ENCODE data around the gene KATNB1. TPM values are rescaled to one million over a fixed set of nuclear protein-coding genes. Genes with fewer than 3 reads are reported as not detected.

Gene KATNB1
- total RNA-seq, 1 experiment from 2014 or later: 30.6 TPM

- TF ChIP-seq, protein P1, sequence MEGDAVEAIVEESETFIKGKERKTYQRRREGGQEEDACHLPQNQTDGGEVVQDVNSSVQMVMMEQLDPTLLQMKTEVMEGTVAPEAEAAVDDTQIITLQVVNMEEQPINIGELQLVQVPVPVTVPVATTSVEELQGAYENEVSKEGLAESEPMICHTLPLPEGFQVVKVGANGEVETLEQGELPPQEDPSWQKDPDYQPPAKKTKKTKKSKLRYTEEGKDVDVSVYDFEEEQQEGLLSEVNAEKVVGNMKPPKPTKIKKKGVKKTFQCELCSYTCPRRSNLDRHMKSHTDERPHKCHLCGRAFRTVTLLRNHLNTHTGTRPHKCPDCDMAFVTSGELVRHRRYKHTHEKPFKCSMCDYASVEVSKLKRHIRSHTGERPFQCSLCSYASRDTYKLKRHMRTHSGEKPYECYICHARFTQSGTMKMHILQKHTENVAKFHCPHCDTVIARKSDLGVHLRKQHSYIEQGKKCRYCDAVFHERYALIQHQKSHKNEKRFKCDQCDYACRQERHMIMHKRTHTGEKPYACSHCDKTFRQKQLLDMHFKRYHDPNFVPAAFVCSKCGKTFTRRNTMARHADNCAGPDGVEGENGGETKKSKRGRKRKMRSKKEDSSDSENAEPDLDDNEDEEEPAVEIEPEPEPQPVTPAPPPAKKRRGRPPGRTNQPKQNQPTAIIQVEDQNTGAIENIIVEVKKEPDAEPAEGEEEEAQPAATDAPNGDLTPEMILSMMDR (IDR thresholded peaks at IDR 0.05; ENCODE audit: unreplicated experiment): no peak
- no peak overlapping the region for H3K27ac Mint-ChIP-seq (ENCODE audit: low read depth, unreplicated experiment)
- no TSS peak for BruUV-seq (replicated peaks)
- no peak overlapping the region for H3K4me3 Mint-ChIP-seq (ENCODE audit: unreplicated experiment)
- no peaks in the 10 kb centered on the region for H3K27me3 Mint-ChIP-seq (ENCODE audit: insufficient read depth, unreplicated experiment)
- no peaks in the 10 kb centered on the region for H3K9me3 Mint-ChIP-seq (ENCODE audit: unreplicated experiment)
- no peak for DNase-seq (ENCODE audit: unreplicated experiment)
- H3K36me3 Mint-ChIP-seq (ENCODE audit: insufficient read depth, unreplicated experiment): peaks cover 11% of the 10 kb centered on the region
- H3K4me1 Mint-ChIP-seq (ENCODE audit: insufficient read depth, unreplicated experiment): no peaks in the 10 kb centered on the region
- POLR2A ChIA-PET: interaction anchor here (0.7 to 2.1 kb wide), 3 partner anchors 20 to 109 kb away, joined by 3 to 10 read pairs (median 5); partner anchors contain the start of gene KATNB1
- intact Hi-C loops (cut with micrococcal nuclease): loop anchor here (5.0 kb wide), 1 partner anchor 46 kb away; the partner anchor contains the start of gene KIFC3
- CTCF ChIA-PET: interaction anchor here (0.6 to 7.9 kb wide), 27 partner anchors 7 to 375 kb away, joined by 3 to 109 read pairs (median 3); a partner anchor contains a TSS
Measured at GRCh38 chr16:57755726-57756423, 20.3 kb downstream of the KATNB1 start.

DNA sequence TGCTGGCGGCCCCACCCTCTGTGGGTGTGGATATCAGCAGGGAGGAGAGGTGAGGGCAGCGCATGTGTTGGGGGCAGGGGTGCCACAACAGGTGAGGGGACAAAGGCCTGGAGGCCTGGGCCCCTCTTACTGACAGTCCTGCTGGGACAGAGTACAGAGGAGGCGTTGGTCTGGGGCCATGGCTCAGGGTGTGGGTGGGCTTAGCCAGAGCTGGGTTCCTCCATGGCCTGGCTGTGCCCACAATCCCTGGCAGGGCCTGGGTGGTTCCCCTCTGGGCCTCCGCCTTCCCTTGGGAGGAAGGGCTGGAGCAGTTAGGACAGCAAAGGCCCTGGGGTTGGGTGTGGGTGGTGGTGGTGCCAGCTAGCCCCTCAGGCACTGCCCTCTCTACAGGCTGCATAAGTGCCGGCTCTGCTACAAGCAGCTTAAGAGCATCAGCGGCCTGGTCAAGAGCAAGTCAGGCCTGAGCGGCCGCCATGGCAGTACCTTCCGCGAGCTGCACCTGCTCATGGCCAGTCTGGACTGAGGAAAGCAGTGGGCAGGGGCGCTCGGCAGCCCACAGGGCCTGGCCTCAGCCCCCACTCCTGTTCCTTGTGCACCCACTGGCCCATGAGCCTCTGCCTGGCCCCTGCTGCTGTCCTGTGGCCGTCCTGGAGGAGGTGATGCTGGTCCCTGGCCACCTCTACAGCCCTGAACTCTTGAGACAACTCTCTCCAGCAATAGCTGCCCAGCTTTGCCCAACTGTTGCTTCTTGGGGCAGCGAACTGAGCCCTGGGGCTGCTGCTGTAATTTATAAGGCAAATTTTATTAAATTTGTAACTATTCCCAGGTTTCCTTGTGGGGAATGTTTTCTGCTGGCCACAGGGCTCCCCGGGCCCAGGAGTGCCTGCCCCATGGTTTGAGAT is 21.1 kb downstream of the KATNB1 start:
- H3K4me1 Mint-ChIP-seq (ENCODE audit: insufficient read depth, unreplicated experiment): no peaks in the 10 kb centered on the region

DNA sequence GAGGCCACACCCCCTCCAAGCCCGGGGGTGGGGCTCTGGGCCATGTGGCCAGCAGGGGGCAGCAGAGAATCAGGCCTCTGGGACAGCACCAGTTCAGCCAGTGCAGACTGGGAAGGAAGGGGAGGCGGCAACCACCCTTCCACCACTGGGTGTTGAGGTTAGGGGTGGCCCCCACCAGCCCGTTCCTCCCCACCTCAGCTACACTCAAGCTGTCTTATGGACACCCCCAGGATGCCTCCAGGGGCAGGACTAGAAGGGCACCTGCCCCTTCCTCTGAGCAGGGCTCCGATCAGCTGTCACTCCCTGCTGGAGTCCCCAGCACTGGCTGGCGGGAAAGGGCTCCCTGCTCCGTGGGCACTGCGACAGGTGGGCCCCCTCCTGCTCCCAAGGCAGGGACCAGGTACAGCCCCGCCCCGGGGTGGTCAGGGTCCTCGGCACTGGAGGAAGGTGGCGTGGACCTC is 21.8 kb downstream of the KATNB1 start:
- no peak overlapping the region for H3K4me3 Mint-ChIP-seq (ENCODE audit: unreplicated experiment)
- no peak overlapping the region for H3K27ac Mint-ChIP-seq (ENCODE audit: low read depth, unreplicated experiment)

More for the DNA sequence above, 21.1 kb downstream of the KATNB1 start:
- no peak overlapping the region for H3K27ac Mint-ChIP-seq (ENCODE audit: low read depth, unreplicated experiment)
- no peak for DNase-seq (ENCODE audit: unreplicated experiment)
- H3K27me3 Mint-ChIP-seq (ENCODE audit: insufficient read depth, unreplicated experiment): no peaks in the 10 kb centered on the region
- H3K4me3 Mint-ChIP-seq (ENCODE audit: unreplicated experiment): no peak overlapping the region
- POLR2A ChIA-PET: interaction anchor here (0.7 to 2.1 kb wide), 5 partner anchors 21 to 110 kb away, joined by 3 to 10 read pairs (median 3); partner anchors contain the start of gene KATNB1
- TF ChIP-seq, protein P1 (IDR thresholded peaks at IDR 0.05; ENCODE audit: unreplicated experiment): no peak
- no TSS peak for BruUV-seq (replicated peaks)
- CTCF ChIA-PET: interaction anchor here (0.5 to 7.9 kb wide), 41 partner anchors 8 to 650 kb away, joined by 3 to 109 read pairs (median 3); a partner anchor contains a TSS
- intact Hi-C loops (cut with micrococcal nuclease): loop anchor here (1.0 to 5.0 kb wide), 4 partner anchors 46 to 244 kb away; partner anchors contain the start of genes KIFC3 and ZNF319
- peaks cover 13% of the 10 kb centered on the region for H3K36me3 Mint-ChIP-seq (ENCODE audit: insufficient read depth, unreplicated experiment)
- no peaks in the 10 kb centered on the region for H3K9me3 Mint-ChIP-seq (ENCODE audit: unreplicated experiment)

More for the DNA sequence above, 21.8 kb downstream of the KATNB1 start:
- BruUV-seq (replicated peaks): no TSS peak
- peak; percentile 85 for DNase-seq (ENCODE audit: unreplicated experiment)
- TF ChIP-seq, protein P1 (IDR thresholded peaks at IDR 0.05; ENCODE audit: unreplicated experiment): peak; percentile 87
- H3K9me3 Mint-ChIP-seq (ENCODE audit: unreplicated experiment): no peaks in the 10 kb centered on the region
- ChIA-PET CTCF (interaction anchor here (0.5 to 7.9 kb wide), 35 partner anchors 9 to 993 kb away, joined by 3 to 109 read pairs (median 4); no protein-coding TSS in a partner anchor), POLR2A (interaction anchor here (0.7 to 2.1 kb wide), 4 partner anchors 22 to 109 kb away, joined by 3 to 10 read pairs (median 4); partner anchors contain the start of gene KATNB1)
- H3K4me1 Mint-ChIP-seq (ENCODE audit: insufficient read depth, unreplicated experiment): no peaks in the 10 kb centered on the region
- no peaks in the 10 kb centered on the region for H3K27me3 Mint-ChIP-seq (ENCODE audit: insufficient read depth, unreplicated experiment)
- intact Hi-C loops (cut with micrococcal nuclease): loop anchor here (1.0 to 5.0 kb wide), 4 partner anchors 45 to 243 kb away; partner anchors contain the start of genes KIFC3 and ZNF319
- H3K36me3 Mint-ChIP-seq (ENCODE audit: insufficient read depth, unreplicated experiment): peaks cover 18% of the 10 kb centered on the region

Data from MCF 10A (cell line).